ENCODE measurements around the gene KEAP1. TPM values are rescaled to one million over a fixed set of nuclear protein-coding genes. Genes with fewer than 3 reads are reported as not detected.
"Not testable (repeated sequence)": the region's sequence is repeated elsewhere in the genome, so short reads cannot be mapped to it uniquely, and the experiment has no call there.

The KEAP1 gene
- total RNA-seq, 1 donor from 2014 or later, result 69.5 TPM

DNA sequence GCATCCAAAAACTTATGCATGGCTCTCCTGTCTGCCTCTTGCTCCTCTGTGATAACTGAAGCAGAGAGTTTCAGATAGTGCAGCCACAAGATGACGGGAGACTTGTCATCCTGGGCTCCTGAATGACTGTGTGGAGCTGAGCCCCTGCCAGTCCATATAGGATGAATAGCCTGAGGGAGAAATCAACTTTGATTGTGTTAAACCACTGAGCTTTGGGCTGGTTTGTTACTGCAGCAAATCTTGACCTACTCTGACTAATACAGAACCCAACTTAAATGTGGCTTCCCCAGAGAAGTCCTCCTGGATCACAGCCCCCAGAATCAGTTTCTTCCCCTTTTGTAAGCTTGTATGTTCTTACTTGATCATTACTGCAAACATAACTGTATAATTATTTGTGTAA lies 29.3 kb upstream of the KEAP1 start:
- no peak for DNase-seq (ENCODE audit: low spot score in 2 of 2, unreplicated experiment in 2 of 2)
- H3K27ac Mint-ChIP-seq, result no peak overlapping the region
- TF ChIP-seq, protein P1, sequence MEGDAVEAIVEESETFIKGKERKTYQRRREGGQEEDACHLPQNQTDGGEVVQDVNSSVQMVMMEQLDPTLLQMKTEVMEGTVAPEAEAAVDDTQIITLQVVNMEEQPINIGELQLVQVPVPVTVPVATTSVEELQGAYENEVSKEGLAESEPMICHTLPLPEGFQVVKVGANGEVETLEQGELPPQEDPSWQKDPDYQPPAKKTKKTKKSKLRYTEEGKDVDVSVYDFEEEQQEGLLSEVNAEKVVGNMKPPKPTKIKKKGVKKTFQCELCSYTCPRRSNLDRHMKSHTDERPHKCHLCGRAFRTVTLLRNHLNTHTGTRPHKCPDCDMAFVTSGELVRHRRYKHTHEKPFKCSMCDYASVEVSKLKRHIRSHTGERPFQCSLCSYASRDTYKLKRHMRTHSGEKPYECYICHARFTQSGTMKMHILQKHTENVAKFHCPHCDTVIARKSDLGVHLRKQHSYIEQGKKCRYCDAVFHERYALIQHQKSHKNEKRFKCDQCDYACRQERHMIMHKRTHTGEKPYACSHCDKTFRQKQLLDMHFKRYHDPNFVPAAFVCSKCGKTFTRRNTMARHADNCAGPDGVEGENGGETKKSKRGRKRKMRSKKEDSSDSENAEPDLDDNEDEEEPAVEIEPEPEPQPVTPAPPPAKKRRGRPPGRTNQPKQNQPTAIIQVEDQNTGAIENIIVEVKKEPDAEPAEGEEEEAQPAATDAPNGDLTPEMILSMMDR (IDR thresholded peaks at IDR 0.05; ENCODE audit: unreplicated experiment), result no peak
- no peaks in the 10 kb centered on the region for H3K9me3 Mint-ChIP-seq
- H3K27me3 Mint-ChIP-seq (ENCODE audit: low read depth), result peaks cover 69% of the 10 kb centered on the region
- no peak overlapping the region for H3K4me3 Mint-ChIP-seq
- peaks cover 8% of the 10 kb centered on the region for H3K4me1 Mint-ChIP-seq
- H3K36me3 Mint-ChIP-seq, result no peaks in the 10 kb centered on the region

GRCh38 chr19:10526887-10527286 lies 23.7 kb upstream of the KEAP1 start:
- H3K9me3 Mint-ChIP-seq; H3K4me1 Mint-ChIP-seq; H3K4me3 Mint-ChIP-seq; H3K36me3 Mint-ChIP-seq; DNase-seq (ENCODE audit: low spot score in 2 of 2, unreplicated experiment in 2 of 2); H3K27ac Mint-ChIP-seq: not testable (repeated sequence)
- peaks cover 58% of the 10 kb centered on the region for H3K27me3 Mint-ChIP-seq (ENCODE audit: low read depth)

GRCh38 chr19:10525636-10526035 lies 22.5 kb upstream of the KEAP1 start:
- H3K27ac Mint-ChIP-seq, result no peak overlapping the region
- no peaks in the 10 kb centered on the region for H3K36me3 Mint-ChIP-seq
- peaks cover 58% of the 10 kb centered on the region for H3K27me3 Mint-ChIP-seq (ENCODE audit: low read depth)
- TF ChIP-seq, protein P1 (IDR thresholded peaks at IDR 0.05; ENCODE audit: unreplicated experiment), result no peak
- H3K4me3 Mint-ChIP-seq, result no peak overlapping the region
- no peaks in the 10 kb centered on the region for H3K9me3 Mint-ChIP-seq
- no peak for DNase-seq (ENCODE audit: low spot score in 2 of 2, unreplicated experiment in 2 of 2)
- H3K4me1 Mint-ChIP-seq, result no peaks in the 10 kb centered on the region

DNA sequence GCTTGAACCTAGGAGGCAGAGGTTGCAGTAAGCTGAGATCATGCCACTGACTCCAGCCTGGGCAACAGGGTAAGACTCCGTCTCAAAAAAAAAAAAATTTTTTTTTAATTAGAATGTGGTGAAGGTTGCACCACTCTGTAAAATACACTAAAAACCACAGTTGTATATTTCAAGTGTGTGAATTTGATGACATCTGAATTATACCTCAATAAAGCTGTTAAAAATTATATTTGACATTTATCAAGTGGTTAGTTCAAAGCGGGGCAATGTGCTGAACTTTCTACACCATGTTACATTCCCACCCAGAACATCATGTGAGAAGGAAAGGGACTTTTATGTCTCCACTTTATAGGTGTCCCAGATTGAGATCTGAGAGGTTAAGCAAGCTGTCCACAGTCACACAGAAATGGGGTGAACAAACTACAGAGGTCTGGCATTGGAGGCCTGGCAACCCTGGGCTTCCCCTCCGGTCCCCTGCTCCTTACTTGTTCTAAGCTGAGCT lies 20.0 kb upstream of the KEAP1 start:
- no peak overlapping the region for H3K27ac Mint-ChIP-seq
- H3K4me1 Mint-ChIP-seq, result peaks cover 11% of the 10 kb centered on the region
- no peaks in the 10 kb centered on the region for H3K36me3 Mint-ChIP-seq
- H3K9me3 Mint-ChIP-seq, result no peaks in the 10 kb centered on the region
- H3K27me3 Mint-ChIP-seq (ENCODE audit: low read depth), result peaks cover 62% of the 10 kb centered on the region
- TF ChIP-seq, protein P1 (IDR thresholded peaks at IDR 0.05; ENCODE audit: unreplicated experiment), result no peak
- no peak for DNase-seq (ENCODE audit: low spot score in 2 of 2, unreplicated experiment in 2 of 2)
- no peak overlapping the region for H3K4me3 Mint-ChIP-seq

- Mint-ChIP-seq H3K4me1 (peaks cover 17% of the 10 kb centered on the region), H3K9me3 (no peaks in the 10 kb centered on the region), H3K4me3 (no peak overlapping the region), H3K36me3 (no peaks in the 10 kb centered on the region), H3K27ac (no peak overlapping the region), H3K27me3 (ENCODE audit: low read depth) (peaks cover 63% of the 10 kb centered on the region)
- DNase-seq (ENCODE audit: low spot score in 2 of 2, unreplicated experiment in 2 of 2), result no peak
- TF ChIP-seq, protein P1 (IDR thresholded peaks at IDR 0.05; ENCODE audit: unreplicated experiment), result no peak
Measured at GRCh38 chr19:10521461-10522171, 18.5 kb upstream of the KEAP1 start.

- Mint-ChIP-seq H3K4me1 (peaks cover 19% of the 10 kb centered on the region), H3K9me3 (no peaks in the 10 kb centered on the region), H3K4me3 (no peak overlapping the region), H3K27me3 (ENCODE audit: low read depth) (peaks cover 71% of the 10 kb centered on the region), H3K27ac (no peak overlapping the region), H3K36me3 (no peaks in the 10 kb centered on the region)
- TF ChIP-seq, protein P1 (IDR thresholded peaks at IDR 0.05; ENCODE audit: unreplicated experiment), result no peak
- DNase-seq (ENCODE audit: low spot score in 2 of 2, unreplicated experiment in 2 of 2), result no peak
Measured at GRCh38 chr19:10520652-10521318, 17.6 kb upstream of the KEAP1 start.

Data from mesothelial cell of epicardium (in vitro differentiated cells).